ENCODE measurements around the gene AMZ1. TPM values are rescaled to one million over a fixed set of nuclear protein-coding genes. Genes with fewer than 3 reads are reported as not detected.
A peak's percentile ranks its signal among the peaks of the same experiment; 100 is the strongest.
"Not testable (repeated sequence)": the region's sequence is repeated elsewhere in the genome, so short reads cannot be mapped to it uniquely, and the experiment has no call there.

The AMZ1 gene
- total and polyA plus RNA-seq, 10 donors = 0.20 to 3.4 (median 1.6) TPM

DNA sequence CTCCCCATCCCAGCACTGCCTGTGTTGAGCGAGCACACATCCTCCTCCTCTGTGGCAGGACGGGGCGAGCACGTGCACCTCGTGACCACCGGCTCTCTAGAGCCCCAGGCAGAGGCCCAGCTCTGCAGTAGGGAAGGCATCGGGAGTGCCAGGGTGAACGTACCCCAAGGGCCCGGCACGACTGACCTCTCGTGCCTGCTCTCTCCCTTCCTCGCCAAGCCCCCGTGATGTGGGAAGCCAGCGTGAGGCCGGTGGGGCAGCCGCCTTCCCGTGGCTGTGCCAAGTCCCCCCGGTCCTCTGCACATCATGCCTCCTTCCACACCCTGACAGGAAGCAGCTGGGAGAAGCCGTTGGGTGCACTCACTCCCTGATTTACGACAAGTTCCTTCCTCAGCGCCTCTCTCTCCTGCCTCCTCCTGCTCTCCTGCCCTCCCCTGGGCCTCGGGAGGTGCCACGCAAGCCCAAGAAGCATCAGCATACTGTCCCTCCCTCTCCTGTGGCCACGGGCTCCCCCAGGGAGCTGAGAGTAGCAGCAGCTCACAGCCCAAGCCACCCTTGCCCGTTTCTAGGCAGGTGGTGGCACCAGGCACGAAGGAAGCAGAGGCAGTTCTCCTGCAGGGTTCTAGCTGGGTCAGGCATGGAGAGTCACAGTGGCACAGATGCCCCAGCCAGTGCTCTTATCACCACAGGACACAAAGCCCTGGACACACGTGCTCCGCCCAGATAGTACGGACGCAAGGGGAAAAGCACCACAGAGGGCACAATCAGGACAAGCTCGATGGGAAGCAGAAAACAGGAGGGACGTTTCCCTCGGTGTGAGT is 47.0 kb downstream of the AMZ1 start:
- 14 to 22% (median 18%) methylated on average over 16 to 33 of the region's 33 CpGs for WGBS, 5 donors
- TF ChIP-seq, protein P1, sequence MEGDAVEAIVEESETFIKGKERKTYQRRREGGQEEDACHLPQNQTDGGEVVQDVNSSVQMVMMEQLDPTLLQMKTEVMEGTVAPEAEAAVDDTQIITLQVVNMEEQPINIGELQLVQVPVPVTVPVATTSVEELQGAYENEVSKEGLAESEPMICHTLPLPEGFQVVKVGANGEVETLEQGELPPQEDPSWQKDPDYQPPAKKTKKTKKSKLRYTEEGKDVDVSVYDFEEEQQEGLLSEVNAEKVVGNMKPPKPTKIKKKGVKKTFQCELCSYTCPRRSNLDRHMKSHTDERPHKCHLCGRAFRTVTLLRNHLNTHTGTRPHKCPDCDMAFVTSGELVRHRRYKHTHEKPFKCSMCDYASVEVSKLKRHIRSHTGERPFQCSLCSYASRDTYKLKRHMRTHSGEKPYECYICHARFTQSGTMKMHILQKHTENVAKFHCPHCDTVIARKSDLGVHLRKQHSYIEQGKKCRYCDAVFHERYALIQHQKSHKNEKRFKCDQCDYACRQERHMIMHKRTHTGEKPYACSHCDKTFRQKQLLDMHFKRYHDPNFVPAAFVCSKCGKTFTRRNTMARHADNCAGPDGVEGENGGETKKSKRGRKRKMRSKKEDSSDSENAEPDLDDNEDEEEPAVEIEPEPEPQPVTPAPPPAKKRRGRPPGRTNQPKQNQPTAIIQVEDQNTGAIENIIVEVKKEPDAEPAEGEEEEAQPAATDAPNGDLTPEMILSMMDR (IDR thresholded peaks at IDR 0.05 in 8 of 11, conservative IDR thresholded peaks at IDR 0.05 in 3 of 11) = no peak
- peak; percentile 81 to 84 (median 83) for TF ChIP-seq POLR2AphosphoS5 (IDR thresholded peaks at IDR 0.05)
- Histone ChIP-seq H3K27me3 (replicated peaks in 1 of 7) (no peaks in the 10 kb centered on the region), H3K4me3 (peak overlapping the region in 1 of 8 donors; percentile 37), H3K4me1 (peaks cover 16 to 84% (median 46%) of the 10 kb centered on the region in 6 donors), H3K27ac (peak overlapping the region in 7 of 8 donors; percentile 29 to 75 (median 67)), H3K9me3 (peaks cover 0 to 5% (median 0%) of the 10 kb centered on the region in 8 donors), H3K36me3 (peaks cover 0 to 38% (median 16%) of the 10 kb centered on the region in 6 donors)
- DNase-seq = peak; percentile 85
- intact Hi-C loops (cut with DNase I; ENCODE audit: low total_unique reads) = no loop called here

- TF ChIP-seq, protein P1 (IDR thresholded peaks at IDR 0.05 in 8 of 11, conservative IDR thresholded peaks at IDR 0.05 in 3 of 11) = no peak
- TF ChIP-seq POLR2A (IDR thresholded peaks at IDR 0.05) (no peak), POLR2AphosphoS5 (IDR thresholded peaks at IDR 0.05) (no peak)
- Histone ChIP-seq H3K4me1 (peaks cover 16 to 78% (median 44%) of the 10 kb centered on the region in 6 donors), H3K27ac (peak overlapping the region in 4 of 8 donors; percentile 65 to 75 (median 69)), H3K4me3 (no peak overlapping the region), H3K36me3 (peaks cover 0 to 31% (median 9%) of the 10 kb centered on the region in 6 donors), H3K9me3 (peaks cover 0 to 5% (median 0%) of the 10 kb centered on the region in 8 donors), H3K27me3 (replicated peaks in 1 of 7) (no peaks in the 10 kb centered on the region)
- peak; percentile 59 for DNase-seq
- intact Hi-C loops (cut with DNase I; ENCODE audit: low total_unique reads) = no loop called here
- WGBS, 5 donors = 74 to 85% (median 80%) methylated on average over 12 to 13 of the region's 13 CpGs
Observed at GRCh38 chr7:2735744-2736143, 47.7 kb downstream of the AMZ1 start.

DNA sequence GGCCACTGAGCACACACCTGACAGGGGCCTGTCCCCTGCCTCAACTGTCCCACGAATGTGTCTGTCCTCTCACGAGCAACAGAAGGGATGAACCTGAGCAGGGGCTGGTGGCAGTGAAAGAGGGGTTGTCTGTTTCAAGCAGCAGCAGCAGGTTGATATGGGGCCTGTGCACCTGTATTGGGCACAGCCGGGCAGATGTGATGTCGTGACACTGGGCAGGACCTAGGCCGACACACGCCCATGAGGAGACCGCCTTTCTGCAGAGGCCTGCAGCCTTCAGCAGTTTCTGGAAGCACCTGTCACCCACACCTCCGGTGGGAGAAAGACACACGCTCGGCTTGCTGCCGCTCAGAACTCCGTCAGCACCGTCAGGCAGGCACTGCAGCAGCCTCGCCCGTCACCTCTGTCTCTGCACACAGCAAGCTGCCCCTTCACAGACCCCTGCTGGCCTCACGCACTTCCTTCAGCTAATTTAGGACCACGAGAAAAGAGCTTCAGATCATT is 48.5 kb downstream of the AMZ1 start:
- Histone ChIP-seq H3K9me3 (peaks cover 0 to 5% (median 0%) of the 10 kb centered on the region in 8 donors), H3K4me3 (no peak overlapping the region), H3K4me1 (peaks cover 16 to 78% (median 44%) of the 10 kb centered on the region in 6 donors), H3K36me3 (peaks cover 0 to 23% (median 1%) of the 10 kb centered on the region in 6 donors), H3K27me3 (replicated peaks in 1 of 7) (no peaks in the 10 kb centered on the region), H3K27ac (no peak overlapping the region)
- 55 to 66% (median 65%) methylated on average over 11 to 17 of the region's 17 CpGs for WGBS, 5 donors
- intact Hi-C loops (cut with DNase I; ENCODE audit: low total_unique reads) = no loop called here
- TF ChIP-seq POLR2AphosphoS5 (IDR thresholded peaks at IDR 0.05) (peak in 1 of 3 donors; percentile 25), POLR2A (IDR thresholded peaks at IDR 0.05) (no peak)
- DNase-seq = peak; percentile 76

DNA sequence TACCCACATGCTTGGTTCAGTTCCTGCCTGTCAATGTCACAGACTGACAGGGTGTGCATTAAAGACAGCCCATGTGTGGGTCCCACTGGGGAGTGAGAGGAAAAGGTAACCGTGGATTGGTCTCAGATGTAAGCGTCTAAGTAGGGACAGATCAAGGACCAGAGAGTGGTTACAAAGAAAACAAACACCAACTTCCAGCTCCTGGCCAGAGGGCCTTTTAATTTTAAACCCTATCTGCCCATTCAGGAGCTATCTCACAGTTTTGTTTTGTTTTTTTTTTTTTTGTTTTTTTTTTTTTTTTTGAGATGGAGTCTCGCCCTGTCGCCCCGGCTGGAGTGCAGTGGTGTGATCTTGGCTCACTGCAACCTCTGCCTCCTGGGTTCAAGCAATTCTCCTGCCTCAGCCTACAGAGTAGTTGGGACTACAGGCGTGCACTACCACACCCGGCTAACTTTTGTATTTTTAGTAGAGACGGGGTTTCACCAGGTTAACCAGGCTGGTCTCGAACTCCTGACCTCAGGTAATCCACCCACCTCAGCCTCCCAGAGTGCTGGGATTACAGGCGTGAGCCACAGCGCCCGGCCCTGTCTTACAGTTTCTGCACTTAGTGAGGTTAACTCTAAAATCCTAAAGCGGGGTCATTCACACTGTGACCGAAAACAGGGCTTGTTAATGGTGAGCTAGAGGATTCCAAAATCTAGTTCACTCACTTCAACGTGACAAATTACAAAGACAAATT is 49.2 kb downstream of the AMZ1 start:
- H3K4me3 ChIP-seq; intact Hi-C loops (cut with DNase I; ENCODE audit: low total_unique reads); H3K27ac ChIP-seq; H3K27me3 ChIP-seq (replicated peaks in 1 of 7); H3K9me3 ChIP-seq: not testable (repeated sequence)
- Histone ChIP-seq H3K36me3 (peaks cover 0 to 18% (median 0%) of the 10 kb centered on the region in 6 donors), H3K4me1 (peaks cover 16 to 72% (median 44%) of the 10 kb centered on the region in 6 donors)
- 88 to 94% (median 88%) methylated on average over 15 of the region's 15 CpGs for WGBS, 5 donors
- DNase-seq = peak; percentile 43

Measured in spleen (tissue), 11 donors.